NCI-H69 (cell line): ENCODE measurements around the gene SYNRG.

Experiments
- DNase-seq: peaks from one replicate; lab custom pipeline; 2025; lab: John Stamatoyannopoulos, UW

SYNRG gene

DNA sequence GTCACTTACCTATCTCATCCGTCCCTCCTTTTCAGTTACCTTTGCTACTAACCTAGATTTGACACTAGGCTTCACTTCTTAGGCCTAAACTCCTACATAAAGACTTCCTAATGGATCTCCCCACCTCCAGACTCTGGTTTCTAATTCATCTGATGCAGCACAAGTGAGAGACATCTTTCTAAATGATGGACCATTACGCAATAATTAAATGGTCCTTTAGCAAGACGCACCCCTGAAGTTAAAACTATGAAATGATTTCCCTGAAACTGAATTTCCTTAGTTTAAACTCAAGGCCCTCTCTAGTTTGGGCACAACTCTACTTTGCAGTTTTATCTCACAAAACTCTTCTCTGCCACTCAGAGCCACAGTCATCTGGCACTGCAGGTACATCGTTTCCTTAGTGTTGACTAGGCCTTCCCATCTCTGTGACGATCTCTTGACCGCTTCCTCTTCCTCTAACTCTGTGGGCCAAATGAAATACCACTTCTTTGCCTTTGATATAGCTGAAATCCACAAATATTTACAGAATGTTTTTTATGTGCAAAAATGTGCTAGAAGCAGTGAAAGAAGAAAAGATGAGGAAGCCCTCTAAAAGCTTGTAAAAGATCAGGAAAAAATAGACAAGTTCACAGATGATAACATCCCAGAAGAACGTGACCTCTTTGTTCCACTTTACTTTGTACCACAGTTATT lies 3.3 kb downstream of the SYNRG start:
- no peak for DNase-seq

DNA sequence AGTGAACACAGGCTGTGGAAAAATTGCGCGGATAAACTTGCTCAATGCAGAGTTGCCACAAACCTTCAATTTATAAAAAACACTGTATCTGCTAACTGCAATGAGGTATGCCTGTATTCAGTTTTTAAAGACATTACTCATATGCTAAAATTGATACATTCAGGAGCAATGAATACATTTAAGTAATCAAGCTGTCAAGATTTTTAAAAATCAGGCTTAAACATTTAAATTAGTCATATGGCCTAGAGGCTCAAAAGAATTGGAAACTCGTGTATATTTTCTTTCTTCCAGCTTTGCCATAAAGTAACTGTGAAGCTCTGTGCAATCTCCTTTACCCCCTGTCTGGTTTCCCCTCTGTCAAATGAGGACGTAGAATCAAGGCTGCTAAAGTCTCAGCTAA lies 4.1 kb downstream of the SYNRG start:
- DNase-seq, result no peak

DNA sequence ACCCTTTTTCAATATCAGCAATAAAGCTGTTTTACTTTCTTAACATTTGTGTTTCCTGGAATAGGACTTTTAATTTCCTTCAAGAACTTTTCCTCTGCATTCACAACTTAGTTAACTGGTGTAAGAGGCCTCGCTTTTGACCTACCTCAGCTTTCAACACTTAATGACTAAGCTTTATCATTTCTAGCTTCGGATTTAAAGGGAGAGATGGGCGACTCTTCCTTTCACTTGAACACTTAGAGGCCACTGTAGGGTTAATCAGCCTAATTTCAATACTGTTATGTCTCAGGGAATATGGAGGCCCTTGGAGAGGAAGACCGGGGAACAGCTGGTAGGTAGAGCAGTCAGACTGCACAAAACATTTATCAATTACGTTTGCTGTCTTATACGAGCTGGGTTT lies 4.7 kb downstream of the SYNRG start:
- DNase-seq, result no peak

DNA sequence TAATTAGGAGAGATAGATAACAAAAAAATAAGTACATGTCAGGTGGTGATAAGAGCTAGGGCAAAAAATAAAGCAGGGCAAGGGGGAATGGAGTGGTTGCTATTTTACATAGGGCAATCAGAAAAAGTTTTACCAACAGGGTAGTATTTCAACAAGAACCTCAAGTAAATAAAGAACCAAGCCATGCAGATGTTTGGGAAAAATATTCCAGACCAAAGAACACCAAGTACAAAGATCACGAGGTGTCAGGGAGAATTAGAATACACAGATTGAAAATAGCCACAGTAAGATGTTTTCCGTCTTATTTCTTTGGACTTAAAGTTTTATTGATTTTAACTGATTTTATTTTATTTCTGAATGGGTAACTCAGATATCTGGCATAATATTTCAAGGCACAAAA lies 11.1 kb downstream of the SYNRG start:
- no peak for DNase-seq

DNA sequence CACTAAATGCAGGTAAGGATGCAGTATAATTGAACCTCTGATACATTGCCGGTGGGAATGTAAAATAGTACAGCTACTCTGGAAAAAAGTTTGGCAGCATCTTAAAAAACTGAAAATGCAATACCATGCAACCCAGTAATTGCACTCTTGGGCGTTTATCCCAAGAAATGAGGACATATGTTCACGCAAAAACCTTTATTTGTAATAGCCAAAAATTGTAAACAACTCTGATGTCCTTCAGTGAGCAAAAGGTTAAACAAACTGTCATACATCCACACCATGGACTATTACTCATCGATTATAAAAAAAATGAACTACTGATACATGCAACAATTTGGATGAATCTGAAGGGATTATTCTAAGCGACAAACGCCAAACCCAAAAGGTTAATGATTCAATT lies 16.9 kb downstream of the SYNRG start:
- no peak for DNase-seq

DNA sequence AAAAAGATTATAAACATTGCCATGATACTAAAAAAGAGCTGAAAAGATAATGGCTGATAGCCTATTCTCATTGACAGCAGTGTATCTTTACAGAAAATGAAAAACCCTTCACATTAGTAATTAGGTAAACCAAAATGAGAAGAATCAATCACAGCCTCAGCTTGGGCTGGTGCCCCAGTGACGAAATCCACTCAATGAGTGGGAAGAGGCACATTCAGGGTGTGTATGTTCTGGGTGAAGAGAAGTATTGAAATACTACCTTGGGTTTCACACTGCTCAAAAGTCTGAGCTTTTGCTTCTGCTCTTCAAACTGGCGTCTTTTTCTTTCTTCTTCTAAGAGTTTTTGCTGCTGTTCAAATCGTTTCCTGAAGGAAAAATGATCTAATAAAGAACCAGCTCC lies 24.2 kb downstream of the SYNRG start:
- no peak for DNase-seq

DNA sequence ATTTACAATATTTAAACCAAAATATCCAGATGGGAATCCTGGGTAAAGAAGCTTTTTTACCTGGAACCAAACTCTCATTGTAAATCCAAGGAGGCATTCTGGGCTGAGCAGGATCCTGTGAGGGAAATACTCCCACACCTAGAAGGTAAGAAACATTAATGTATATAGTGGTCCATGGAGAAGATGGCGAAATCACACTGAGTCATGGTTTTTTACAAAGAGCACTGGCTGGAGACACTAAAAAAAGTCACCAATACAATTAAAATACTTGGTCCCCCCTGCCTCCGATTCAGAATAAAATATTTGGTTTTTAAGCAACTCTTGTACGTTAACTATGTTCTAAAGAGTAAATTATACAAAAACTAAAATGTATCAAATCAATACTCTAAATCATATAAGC lies 32.9 kb downstream of the SYNRG start:
- no peak for DNase-seq

DNA sequence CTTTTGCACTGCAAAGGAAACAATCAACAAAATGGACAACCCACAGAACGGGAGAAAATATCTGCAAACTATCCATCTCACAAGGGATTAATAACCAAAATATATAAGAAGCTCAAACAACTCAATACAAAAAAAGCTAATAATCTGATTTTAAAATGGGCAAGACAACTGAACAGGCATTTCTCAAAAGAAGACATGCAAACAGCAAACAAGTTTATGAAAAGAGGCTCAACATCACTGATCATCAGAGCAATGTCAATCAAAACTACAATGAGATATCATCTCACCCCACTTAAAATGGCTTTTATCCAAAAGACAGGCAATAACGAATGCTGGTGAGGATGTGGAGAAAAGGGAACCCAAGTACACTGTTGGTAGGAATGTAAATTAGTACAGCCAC lies 34.8 kb downstream of the SYNRG start:
- DNase-seq, result no peak

DNA sequence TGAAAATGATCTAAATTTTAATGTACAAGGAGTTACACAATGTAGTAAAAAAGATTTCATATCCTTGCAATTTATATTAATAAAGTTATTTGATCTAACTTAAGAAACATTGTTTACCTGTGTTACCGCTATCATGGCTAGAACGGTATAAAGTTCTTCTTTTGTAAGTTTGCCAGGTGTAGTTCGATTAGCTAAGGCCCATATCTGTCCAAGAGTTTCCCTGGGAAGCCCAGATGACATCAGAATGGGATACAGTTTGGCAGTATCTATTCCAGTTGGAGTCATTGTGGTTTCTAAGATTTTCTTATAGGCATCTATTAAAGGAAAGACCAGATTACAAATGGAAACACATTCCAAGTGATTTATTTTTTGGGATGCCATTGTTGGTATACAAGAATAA lies 37.5 kb downstream of the SYNRG start:
- no peak for DNase-seq

DNA sequence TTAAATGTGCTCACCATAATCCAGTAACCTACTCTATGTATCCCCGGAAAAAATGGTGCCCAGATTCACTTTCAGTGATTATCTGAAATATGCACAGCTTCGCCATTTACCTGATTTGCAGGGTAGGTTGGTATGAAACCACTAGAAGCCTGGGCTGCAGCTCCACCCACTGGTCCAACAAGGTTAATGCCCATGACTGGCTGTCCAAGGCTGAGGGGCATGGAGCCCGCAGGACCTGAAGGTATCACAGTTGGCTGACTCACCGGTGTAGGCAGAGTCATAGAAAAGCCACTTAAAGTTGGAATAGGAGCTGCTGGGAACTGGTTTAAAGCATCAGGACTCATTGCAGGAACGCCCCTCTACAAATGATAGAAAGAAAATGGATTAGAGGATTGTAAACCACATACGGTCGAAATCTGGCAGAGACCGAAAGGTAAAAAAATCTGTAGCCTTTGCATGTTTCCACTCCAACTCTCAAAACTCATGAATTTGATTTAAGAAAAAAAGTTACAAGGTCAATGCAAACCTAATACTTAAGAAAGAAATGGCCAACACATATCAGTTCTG lies 38.6 kb downstream of the SYNRG start:
- DNase-seq, result peak; percentile 66

DNA sequence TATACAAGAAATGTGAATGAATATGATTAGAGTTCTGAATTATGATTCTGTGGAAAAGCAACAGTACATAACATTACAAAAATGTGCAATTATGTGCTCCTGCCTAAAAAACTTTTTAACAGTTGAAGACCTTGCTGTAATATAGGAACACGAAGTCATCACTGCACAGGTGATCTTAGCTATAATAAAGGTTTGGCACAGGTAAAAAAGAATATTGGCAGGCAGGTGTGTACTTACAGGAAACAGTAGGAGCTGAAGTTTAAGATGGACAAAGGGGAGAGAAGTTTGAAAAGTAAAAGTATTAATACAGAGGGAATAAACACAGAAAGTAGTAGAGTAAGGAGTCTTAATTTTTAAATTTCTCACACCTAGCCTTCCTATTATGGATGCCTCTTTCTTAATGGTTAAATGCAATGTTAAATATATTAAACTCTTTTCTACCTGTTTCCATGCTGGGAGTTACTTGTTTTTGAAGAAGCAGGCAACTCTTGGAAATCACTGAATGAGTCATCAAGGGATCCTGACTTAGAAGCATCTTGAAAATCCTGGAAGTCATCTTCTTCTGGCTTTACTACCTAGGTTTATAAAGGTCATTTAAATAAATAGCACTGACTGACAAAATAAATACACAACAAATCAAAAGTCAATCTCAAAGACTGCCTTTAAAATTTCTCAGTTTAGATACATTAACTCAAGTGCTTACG lies 40.7 kb downstream of the SYNRG start:
- DNase-seq, result no peak

DNA sequence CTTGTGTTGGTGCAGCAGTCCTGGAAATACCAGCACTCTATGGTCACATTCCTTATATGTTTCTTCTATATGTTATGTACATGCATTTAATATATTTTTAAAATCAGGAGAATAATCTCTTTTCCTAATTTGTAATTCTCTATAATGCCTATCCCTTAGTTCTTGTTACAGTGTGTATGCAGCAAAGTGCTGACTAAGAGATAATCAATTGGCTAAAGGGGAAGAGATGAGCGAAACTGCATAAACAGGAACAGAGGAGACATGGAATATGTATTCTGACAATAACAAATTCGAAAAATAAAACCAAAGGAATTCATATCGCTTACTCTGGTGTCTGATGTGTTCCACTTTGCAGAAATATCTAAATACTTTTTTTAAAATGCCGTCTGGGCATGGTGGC lies 41.7 kb downstream of the SYNRG start:
- no peak for DNase-seq

DNA sequence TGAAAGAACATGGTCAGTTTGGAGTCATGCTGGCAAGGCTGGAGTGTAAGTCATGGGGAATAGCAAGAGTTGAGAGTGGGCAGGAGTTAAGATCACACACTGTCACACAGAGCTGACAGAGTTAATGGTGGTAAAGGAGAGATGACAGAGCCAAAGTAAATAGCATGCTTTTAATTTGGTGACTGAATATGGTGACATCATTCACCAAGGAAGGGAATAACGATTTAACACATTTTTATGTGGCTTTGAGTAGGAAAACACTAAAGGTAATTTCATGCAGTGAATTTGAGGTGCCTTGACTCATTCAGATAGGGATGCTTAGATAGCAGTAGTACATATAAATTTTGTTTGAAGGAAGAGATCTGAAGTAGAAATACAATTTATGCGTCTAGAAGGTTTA lies 42.1 kb downstream of the SYNRG start:
- no peak for DNase-seq

DNA sequence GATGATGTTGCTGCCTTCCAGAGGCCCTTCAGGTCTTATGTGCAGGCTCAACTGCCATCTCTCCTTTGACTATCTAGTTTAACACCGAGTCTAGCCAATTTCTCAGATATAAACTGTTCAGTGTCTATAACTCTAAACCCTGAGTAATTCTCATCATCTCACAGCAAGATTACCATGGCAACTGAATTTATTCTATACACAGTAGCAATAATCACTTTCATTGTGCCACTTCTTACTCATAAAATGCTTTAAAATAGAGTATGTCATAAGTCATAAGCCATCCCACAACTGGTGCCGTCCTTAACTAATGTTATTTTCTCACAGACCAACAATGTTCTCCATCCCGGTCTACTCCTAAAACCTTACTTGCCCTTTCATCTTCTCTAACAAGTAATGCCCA lies 45.0 kb downstream of the SYNRG start:
- DNase-seq, result no peak

DNA sequence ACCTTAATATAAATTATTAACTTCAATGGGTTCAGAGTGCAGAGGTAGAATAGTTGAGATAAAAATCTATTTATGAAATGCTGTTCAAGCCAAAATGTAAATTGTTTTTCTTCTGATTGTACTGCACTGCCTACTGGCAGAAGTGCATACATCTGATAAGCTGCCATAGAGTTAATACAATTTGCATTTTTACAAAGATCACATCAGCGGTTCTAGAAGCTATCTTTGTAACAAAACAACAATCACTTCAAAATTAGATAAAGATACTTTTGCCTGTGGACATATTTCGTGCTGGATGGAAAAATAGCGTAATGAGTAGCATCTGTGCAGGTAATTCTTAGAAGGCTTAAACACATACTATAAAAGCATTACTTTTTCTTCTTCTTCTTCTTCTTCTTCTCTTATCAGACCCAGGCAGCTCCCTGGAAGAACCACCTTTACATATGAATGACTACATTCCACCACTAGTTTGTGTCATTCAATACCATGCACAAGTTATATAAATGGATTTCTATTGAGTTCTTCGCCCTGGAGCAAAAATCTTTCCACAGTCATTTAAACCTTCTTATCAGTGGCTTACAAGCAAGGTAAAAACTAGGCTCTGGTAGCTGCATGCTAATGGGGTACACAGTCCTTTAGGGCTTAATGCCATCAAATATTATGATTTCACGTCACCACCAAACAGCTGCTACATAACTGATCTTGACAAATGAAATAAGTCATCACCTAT lies 47.0 kb downstream of the SYNRG start:
- DNase-seq, result no peak

DNA sequence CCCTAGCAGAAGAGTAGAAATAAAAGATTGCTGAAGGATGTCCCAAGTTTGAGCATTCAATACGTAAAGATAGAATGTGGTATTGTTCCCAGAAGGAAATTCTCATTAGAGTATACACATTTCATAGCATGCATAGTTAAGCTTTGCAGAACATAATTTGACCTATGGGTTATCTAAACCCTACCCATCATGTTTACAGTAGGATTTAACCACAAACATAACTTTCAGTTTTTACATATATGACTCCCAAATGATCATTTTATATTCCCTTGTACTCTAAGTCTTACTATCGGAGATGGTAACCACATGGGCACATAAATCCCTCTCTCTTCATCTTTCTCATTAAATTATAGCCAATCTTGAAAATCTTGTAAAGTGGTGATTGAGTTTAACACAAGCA lies 50.9 kb downstream of the SYNRG start:
- no peak for DNase-seq

DNA sequence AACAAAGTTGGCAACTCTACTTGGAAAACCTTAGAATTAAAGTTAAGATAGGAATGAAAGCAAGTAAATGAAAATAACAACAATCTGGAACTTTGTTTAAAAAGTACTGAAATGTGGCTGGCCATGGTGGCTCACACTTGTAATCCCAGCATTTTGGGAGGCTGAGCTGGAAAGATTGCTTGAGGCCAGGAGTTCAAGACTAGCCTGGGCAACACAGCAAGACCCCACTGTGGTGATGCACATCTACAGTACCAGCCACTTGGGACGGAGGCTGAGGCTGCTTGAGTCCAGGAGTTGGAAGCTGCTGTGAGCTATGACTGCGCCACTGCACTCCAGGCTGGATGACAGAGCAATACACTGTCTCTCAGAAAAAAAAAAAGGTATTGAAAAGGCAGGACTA lies 51.7 kb downstream of the SYNRG start:
- no peak for DNase-seq

DNA sequence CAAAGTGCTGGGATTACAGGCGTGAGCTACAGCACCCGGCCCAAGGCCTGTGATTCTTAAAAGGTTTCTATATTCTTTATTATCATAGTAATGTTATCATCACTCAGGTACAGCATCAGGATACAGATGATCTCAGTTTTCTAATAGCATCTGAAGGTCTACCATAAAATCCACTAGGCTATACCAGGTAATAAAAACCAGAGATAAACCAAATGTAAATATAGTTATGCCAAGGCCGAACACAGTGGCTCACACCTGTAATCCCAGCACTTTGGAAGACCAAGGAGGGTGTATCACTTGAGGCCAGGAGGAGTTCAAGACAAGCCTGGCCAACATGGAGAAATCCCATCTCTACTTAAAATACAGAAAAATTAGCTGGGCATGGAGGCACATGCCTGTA lies 53.8 kb downstream of the SYNRG start:
- DNase-seq, result no peak

DNA sequence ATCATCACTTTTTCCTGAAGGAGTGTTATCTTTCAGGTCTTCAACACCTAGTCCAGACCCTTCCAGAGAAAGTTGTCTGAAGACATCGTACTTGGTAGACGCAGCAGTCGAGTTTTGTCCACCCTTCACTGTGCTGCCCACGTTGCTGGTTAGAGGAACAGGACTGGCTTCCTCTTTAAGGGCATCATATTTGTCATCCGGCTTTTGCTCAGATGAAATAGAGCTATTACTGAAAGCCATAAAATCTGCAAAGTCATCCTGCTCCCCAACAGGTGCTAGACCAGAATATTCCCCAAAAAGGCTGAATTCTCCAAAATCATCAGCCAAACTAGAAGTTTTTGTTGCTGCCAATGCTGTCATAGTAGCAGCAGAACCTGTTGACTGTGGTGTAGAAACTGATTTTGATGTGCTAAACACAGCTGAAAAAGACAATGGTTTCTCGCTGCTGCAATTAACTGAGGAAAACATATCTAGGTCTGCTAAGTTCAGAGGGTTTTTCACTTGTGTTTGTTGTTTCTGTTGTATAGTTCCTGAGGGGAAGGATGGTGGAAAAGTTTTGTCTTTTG lies 55.7 kb downstream of the SYNRG start:
- no peak for DNase-seq

DNA sequence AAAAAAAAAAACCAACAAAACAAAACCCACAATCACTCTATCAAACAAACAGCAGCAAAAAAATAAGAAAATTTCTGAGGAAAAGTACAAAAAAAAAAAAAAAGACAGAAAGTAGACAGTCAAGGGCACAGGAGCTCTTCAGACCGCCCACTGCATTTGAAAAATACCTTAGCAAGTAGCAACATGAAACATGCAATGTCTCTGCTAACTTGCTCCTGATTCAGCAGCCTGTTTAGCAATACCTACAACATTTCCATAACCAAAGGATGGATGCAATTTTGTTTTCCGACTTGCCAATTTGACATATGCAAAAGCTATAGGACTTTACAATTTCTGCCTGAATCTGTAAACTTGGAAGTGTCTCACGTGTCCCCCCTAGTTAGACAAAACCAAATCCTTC lies 57.4 kb downstream of the SYNRG start:
- DNase-seq, result no peak

DNA sequence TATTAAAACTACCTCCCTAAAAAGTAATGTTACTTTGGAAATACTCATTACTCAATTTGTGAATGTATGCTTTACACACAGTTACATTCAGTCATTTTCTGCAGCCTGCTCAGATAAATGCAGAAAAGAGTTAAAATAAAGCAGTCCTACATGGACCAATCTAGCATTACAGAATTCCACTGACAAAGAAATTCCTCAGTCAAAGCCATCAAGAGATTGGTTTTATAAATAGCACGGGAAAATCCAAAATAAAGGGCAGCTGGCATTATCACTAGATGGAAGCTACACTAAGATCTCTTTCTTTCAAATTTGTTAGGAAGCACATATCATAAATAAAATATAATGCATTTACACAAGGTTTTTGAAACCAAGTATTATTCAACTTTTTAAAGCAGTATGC lies 61.2 kb downstream of the SYNRG start:
- DNase-seq, result no peak

DNA sequence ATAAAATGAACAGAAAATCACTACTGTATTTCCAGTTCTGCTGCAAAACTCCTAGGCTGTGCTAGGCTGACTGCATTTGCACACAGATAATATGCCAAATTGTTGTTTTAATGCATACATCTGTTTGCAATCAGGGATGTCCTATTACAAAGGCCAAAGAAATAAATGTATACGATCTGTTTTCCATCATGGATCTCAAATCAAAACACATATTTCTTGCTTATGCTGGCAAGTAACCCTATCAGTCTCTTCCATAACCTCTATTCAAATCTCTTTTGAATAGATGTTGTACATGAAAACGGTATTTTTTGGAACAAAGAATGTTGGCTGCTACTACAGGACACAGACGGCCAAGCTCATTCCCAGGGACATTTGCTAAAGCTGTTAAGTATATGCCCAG lies 62.9 kb downstream of the SYNRG start:
- no peak for DNase-seq

DNA sequence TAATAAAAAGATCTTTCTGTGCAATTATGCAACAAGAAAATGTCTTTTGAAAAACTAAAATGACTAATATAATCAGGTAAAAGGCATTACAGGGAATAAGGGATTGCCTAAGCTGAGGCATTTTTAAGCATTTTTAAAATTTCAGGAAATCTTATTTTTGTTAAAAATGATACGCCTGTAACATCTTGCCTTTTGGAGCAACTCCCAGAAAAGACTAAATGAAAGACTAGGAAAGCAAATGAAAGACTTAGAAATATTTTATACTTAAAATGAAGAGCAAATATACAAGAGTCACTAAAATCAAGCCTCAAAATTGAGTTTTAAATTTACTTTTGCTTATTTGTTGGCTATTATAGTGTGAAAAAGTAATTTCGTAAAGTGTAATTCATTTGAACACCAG lies 63.7 kb downstream of the SYNRG start:
- DNase-seq, result no peak
